Esophagus muscularis mucosa (tissue), 4 donors: ENCODE data around the gene CTTNBP2NL.

Experiments used
- CTCF ChIP-seq, 3 experiments: fragments of 200-600 bp in 2 of 3; fragments of 450-650 bp in 1 of 3; sonication (generic) in 2 of 3; IDR thresholded peaks; one replicate each; pipeline ENCODE4 v1.5.1; 2017 to 2019; ENCODE audit warnings: antibody characterized with exemption in 3 of 3, mild to moderate bottlenecking in 2 of 3, moderate library complexity in 1 of 3
- EP300 ChIP-seq: sonication (generic); formaldehyde crosslinking; IDR thresholded peaks from one replicate; pipeline ENCODE4 v1.6.1; 2017; ENCODE audit warnings: antibody characterized with exemption
- POLR2A ChIP-seq: fragments of 450-650 bp; IDR thresholded peaks from one replicate; pipeline ENCODE4 v1.6.1; 2017; ENCODE audit warnings: antibody characterized with exemption, moderate library complexity, mild to moderate bottlenecking, low read depth
- POLR2AphosphoS5 ChIP-seq, 2 donors: sonication (generic); formaldehyde crosslinking; IDR thresholded peaks; one replicate each; pipeline ENCODE4 v1.6.1; 2017; ENCODE audit warnings: antibody characterized with exemption in 2 of 2

GRCh38 chr1:112357467-112357866, 38.5 kb upstream of the CTTNBP2NL start:
- TF ChIP-seq CTCF (IDR thresholded peaks at IDR 0.05) (no peak), POLR2A (no peak), EP300 (no peak), POLR2AphosphoS5 (IDR thresholded peaks at IDR 0.05) (no peak)
